HL-60 (cell line): ENCODE measurements around the gene INPP5K.

Experiments
- CTCF ChIP-seq: IDR thresholded peaks from one replicate; pipeline ENCODE4 v1.5.1; 2011; ENCODE audit warnings: low read length, control low read depth, inconsistent platforms; ENCODE audit not compliant: insufficient read depth
- GABPA ChIP-seq: IDR thresholded peaks from 2 replicates; pipeline ENCODE4 v1.6.1; 2012; ENCODE audit warnings: low read depth

- TF ChIP-seq CTCF (no peak), GABPA (no peak)
Observed at GRCh38 chr17:1518410-1518809, 2.0 kb upstream of the INPP5K start.
